HL-60 (cell line): ENCODE data around the gene GDF11.

ENCODE experiments used
- DNase-seq, 2 experiments: peaks; one replicate each; pipeline ENCODE4 v3.0.0-alpha.2; 2010 to 2020; ENCODE audit warnings: low read depth in 1 of 2, low spot score in 1 of 2
- H3K27ac ChIP-seq: fragments of 250-450 bp; sonication (Bioruptor Pico); replicated peaks from 2 replicates; pipeline ENCODE4 v1.5.1; 2020; ENCODE audit warnings: mild to moderate bottlenecking, moderate library complexity
- H3K27me3 ChIP-seq: fragments of 250-450 bp; sonication (Bioruptor Pico); 2 replicates; pipeline ENCODE4 v1.5.1; 2021; ENCODE audit warnings: mild to moderate bottlenecking, moderate library complexity; ENCODE audit not compliant: insufficient read depth, poor library complexity, severe bottlenecking
- H3K4me3 ChIP-seq: replicated peaks from 2 replicates; pipeline ENCODE4 v1.5.1; 2011; ENCODE audit warnings: mild to moderate bottlenecking, control low read depth, low read length; ENCODE audit not compliant: insufficient read depth
- CTCF ChIP-seq: IDR thresholded peaks from one replicate; pipeline ENCODE4 v1.5.1; 2011; ENCODE audit warnings: low read length, control low read depth, inconsistent platforms; ENCODE audit not compliant: insufficient read depth
- GABPA ChIP-seq: IDR thresholded peaks from 2 replicates; pipeline ENCODE4 v1.6.1; 2012; ENCODE audit warnings: low read depth
- POLR2AphosphoS5 ChIP-seq: IDR thresholded peaks from 2 replicates; pipeline ENCODE4 v1.6.1; 2012; ENCODE audit warnings: low read depth
- REST ChIP-seq: IDR thresholded peaks from 2 replicates; pipeline ENCODE4 v1.6.1; 2012; ENCODE audit warnings: low read depth; ENCODE audit not compliant: insufficient replicate concordance
- SPI1 ChIP-seq: IDR thresholded peaks from 2 replicates; pipeline ENCODE4 v1.6.1; 2012; ENCODE audit warnings: low read depth, mild to moderate bottlenecking, borderline replicate concordance

The GDF11 gene

DNA sequence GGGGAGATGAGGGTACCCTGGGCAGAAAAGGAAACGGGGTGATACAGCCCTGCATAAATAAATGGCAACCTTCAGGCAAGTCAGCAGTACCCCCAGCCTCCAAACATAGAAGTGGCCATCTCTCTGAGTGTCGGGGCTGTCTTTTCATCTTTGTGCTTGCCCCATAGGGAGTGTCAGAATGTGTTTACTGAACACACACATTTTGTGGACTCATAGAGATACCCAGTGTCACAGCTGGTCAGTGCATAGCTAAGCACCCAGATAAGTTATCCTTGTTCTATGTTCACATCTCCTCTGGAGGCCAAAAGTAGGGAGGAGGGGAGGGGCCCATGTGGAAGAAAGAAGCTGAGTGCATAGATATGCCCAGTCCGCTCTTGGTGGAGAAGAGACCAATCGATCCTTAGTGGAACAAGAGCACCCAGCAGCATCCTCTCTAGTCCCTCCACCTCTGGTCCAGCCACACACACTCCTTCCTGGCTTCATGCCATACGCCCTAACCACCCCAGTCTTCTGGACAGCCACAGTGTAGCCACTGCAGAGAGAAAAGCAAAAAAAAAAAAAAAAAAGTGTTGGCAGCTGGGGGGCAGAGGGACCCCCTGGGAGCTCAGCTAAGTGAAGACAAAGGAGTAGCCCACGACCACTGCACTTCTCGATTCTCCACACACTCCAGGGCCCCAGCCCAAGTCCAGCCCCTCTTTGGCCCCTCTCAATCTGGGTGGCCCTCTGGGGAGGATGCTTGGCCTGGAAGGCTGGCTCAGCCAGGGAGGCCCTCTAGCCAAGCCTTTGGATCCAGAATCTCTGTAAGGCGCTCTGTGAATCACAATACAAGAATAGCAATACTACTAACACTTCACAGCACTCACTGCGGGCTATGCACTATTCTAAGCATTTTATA is 37.9 kb upstream of the GDF11 start:
- peaks cover 8% of the 10 kb centered on the region for H3K27me3 ChIP-seq
- H3K27ac ChIP-seq = no peak overlapping the region
- no peak overlapping the region for H3K4me3 ChIP-seq
- no peak for DNase-seq
- TF ChIP-seq REST = no peak

GRCh38 chr12:55705782-55706402 is 37.0 kb upstream of the GDF11 start:
- no peak overlapping the region for H3K27ac ChIP-seq
- DNase-seq = no peak
- no peak overlapping the region for H3K4me3 ChIP-seq
- no peak for TF ChIP-seq SPI1
- TF ChIP-seq GABPA = no peak
- peak; percentile 3 for TF ChIP-seq CTCF
- no peak for TF ChIP-seq POLR2AphosphoS5
- no peak for TF ChIP-seq REST
- peaks cover 8% of the 10 kb centered on the region for H3K27me3 ChIP-seq

- no peak for DNase-seq
- Histone ChIP-seq H3K4me3 (peak overlapping the region; percentile 66), H3K27ac (no peak overlapping the region), H3K27me3 (peaks cover 8% of the 10 kb centered on the region)
- TF ChIP-seq SPI1 (no peak), POLR2AphosphoS5 (no peak), GABPA (no peak), REST (no peak), CTCF (no peak)
Measured at GRCh38 chr12:55706568-55707218, 36.2 kb upstream of the GDF11 start.
